Progenitor cell of endocrine pancreas (in vitro differentiated cells): ENCODE measurements around the gene ACSF2. TPM values are rescaled to one million over a fixed set of nuclear protein-coding genes. Genes with fewer than 3 reads are reported as not detected.
"Not testable (repeated sequence)": the region's sequence is repeated elsewhere in the genome, so short reads cannot be mapped to it uniquely, and the experiment has no call there.

ENCODE experiments used
- DNase-seq: peaks from one replicate; pipeline ENCODE4 v3.0.0; 2021; ENCODE audit warnings: low spot score; ENCODE audit not compliant: unreplicated experiment
- H3K27ac Mint-ChIP-seq: 2 replicates; pipeline ENCODE4 v1.8.0; 2021; ENCODE audit warnings: mild to moderate bottlenecking, moderate library complexity, mixed read lengths
- H3K27me3 Mint-ChIP-seq: 2 replicates; pipeline ENCODE4 v1.8.0; 2021; ENCODE audit warnings: mixed read lengths
- H3K36me3 Mint-ChIP-seq: 2 replicates; pipeline ENCODE4 v1.8.0; 2022; ENCODE audit warnings: mixed read lengths; ENCODE audit not compliant: insufficient read depth
- H3K4me1 Mint-ChIP-seq: 2 replicates; pipeline ENCODE4 v1.8.0; 2021; ENCODE audit warnings: low read depth, mixed read lengths
- H3K4me3 Mint-ChIP-seq: 2 replicates; pipeline ENCODE4 v1.8.0; 2021; ENCODE audit warnings: low read depth, mild to moderate bottlenecking, moderate library complexity, mixed read lengths
- H3K9me3 Mint-ChIP-seq: 2 replicates; pipeline ENCODE4 v1.8.0; 2021; ENCODE audit warnings: low read depth, mixed read lengths
- CTCF ChIP-seq: fragments of 200-600 bp; sonication (generic); IDR thresholded peaks from one replicate; pipeline ENCODE4 v1.5.0; 2021; ENCODE audit warnings: antibody characterized with exemption, mild to moderate bottlenecking; ENCODE audit not compliant: unreplicated experiment
- total RNA-seq: library from RNA; stranded (reverse); gene quantifications from 2 replicates; pipeline ENCODE4 v1.2.1, GENCODE V29; 2021

ACSF2 gene
- total RNA-seq, 1 donor from 2014 or later, result 72.6 TPM

DNA sequence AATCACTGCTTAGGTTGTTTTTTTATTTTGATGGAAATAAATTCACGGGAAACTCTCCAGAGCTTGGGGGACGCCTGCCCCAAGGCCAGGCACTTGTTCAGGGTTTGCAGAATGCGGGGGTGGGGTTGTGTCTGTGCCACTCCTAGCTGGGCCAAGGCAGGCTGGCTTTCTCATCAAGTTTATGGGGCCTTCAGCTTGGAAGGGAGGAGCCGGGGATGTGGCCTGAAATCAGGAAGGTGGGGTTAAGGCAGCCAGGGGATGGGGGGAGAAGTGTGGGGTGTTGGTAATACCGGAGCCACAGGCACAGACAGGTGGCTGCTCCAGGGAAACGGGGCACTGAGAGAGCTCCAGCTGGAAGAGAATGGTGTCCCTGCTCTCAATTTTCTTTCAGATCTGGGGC, 44.4 kb downstream of the ACSF2 start:
- Mint-ChIP-seq H3K27ac (no peak overlapping the region), H3K27me3 (peaks cover 26% of the 10 kb centered on the region), H3K4me1 (peaks cover 1% of the 10 kb centered on the region), H3K4me3 (no peak overlapping the region), H3K36me3 (peaks cover 12% of the 10 kb centered on the region), H3K9me3 (no peaks in the 10 kb centered on the region)
- no peak for TF ChIP-seq CTCF
- no peak for DNase-seq

DNA sequence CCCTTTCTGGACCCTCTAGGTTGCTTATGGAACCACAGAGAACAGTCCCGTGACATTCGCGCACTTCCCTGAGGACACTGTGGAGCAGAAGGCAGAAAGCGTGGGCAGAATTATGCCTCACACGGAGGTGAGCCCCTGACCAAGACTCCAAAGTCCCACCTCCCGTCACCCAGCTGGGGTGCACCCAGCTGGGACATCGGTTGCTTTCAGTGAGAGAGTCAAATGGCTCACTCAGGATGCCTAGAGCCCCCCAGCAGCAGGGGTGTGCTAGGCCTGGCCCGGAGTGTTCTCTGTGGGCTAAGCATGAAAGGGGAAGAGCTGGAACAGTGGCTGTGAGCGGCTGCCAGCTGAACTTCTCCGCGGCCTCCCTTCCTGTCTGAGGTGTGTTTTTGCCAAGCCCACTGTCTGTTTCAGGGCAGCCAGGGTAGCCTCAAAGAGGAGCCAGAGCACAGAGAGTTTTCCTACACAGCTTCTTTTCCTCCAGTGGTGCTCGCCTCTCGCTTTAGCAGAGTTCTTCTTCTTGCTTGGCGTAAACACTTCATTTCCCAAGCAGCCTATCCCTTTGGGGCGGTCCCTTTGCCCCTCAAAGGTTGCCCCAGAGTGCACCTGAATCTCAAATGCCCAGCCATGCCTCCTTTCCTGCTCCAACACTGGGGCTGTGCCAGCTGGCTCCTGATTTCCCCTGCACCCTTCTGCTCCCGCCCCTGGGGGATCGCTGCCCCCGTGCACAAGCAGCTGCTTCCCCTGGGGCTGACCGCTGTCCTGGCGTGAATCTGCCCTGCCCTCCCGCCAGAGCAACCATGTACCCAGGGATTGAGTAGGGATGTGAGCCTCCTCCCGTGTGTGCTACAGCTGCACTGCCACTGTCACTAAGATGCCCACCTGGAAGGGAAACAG, 45.2 kb downstream of the ACSF2 start:
- peaks cover 2% of the 10 kb centered on the region for H3K4me1 Mint-ChIP-seq
- H3K36me3 Mint-ChIP-seq, result peaks cover 11% of the 10 kb centered on the region
- no peaks in the 10 kb centered on the region for H3K9me3 Mint-ChIP-seq
- H3K4me3 Mint-ChIP-seq, result no peak overlapping the region
- H3K27ac Mint-ChIP-seq, result no peak overlapping the region
- DNase-seq, result no peak
- no peak for TF ChIP-seq CTCF
- peaks cover 28% of the 10 kb centered on the region for H3K27me3 Mint-ChIP-seq

- peaks cover 26% of the 10 kb centered on the region for H3K27me3 Mint-ChIP-seq
- no peak for DNase-seq
- H3K4me3 Mint-ChIP-seq, result no peak overlapping the region
- TF ChIP-seq CTCF, result no peak
- no peak overlapping the region for H3K27ac Mint-ChIP-seq
- H3K9me3 Mint-ChIP-seq, result no peaks in the 10 kb centered on the region
- H3K4me1 Mint-ChIP-seq, result peaks cover 4% of the 10 kb centered on the region
- H3K36me3 Mint-ChIP-seq, result peaks cover 11% of the 10 kb centered on the region
These were observed 46.3 kb downstream of the ACSF2 start for GRCh38 chr17:50472286-50472685.

- not testable (repeated sequence) for DNase-seq, H3K4me3 Mint-ChIP-seq, H3K36me3 Mint-ChIP-seq, H3K27ac Mint-ChIP-seq, H3K4me1 Mint-ChIP-seq, H3K9me3 Mint-ChIP-seq
- TF ChIP-seq CTCF, result peak; percentile 28
- H3K27me3 Mint-ChIP-seq, result peaks cover 21% of the 10 kb centered on the region
These were observed 46.7 kb downstream of the ACSF2 start for GRCh38 chr17:50472761-50473161.

DNA sequence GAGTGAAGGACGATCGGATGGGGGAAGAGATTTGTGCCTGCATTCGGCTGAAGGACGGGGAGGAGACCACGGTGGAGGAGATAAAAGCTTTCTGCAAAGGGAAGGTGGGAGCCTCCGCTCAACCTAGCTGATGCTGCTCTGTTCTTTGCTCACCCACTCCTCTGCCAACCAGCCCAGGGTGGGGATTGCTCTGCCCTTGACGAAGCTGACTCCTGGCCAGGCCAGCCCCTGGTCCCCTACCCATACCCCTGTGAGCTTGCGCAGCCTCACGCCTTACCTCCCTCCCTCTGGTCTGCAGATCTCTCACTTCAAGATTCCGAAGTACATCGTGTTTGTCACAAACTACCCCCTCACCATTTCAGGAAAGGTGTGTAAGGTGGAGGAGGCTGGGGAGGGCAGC, 47.9 kb downstream of the ACSF2 start:
- Mint-ChIP-seq H3K4me3 (no peak overlapping the region), H3K9me3 (no peaks in the 10 kb centered on the region), H3K27ac (no peak overlapping the region), H3K4me1 (peaks cover 8% of the 10 kb centered on the region), H3K36me3 (peaks cover 9% of the 10 kb centered on the region), H3K27me3 (peaks cover 13% of the 10 kb centered on the region)
- TF ChIP-seq CTCF, result no peak
- no peak for DNase-seq
